ENCODE measurements around the gene HES4. TPM values are rescaled to one million over a fixed set of nuclear protein-coding genes. Genes with fewer than 3 reads are reported as not detected.
"Not testable (repeated sequence)": the region's sequence is repeated elsewhere in the genome, so short reads cannot be mapped to it uniquely, and the experiment has no call there.

Gene HES4
- total and polyA plus RNA-seq, 4 donors: 13.5 to 47.9 (median 27.1) TPM

- peaks cover 0 to 25% (median 5%) of the 10 kb centered on the region in 3 donors for H3K27me3 ChIP-seq (ENCODE audit: control insufficient read depth in 3 of 3, insufficient read depth in 3 of 3, low read length in 2 of 3)
- peaks cover 0 to 2% (median 0%) of the 10 kb centered on the region in 4 donors for H3K9me3 ChIP-seq (ENCODE audit: control insufficient read depth in 4 of 4, insufficient read depth in 3 of 4, low read length in 3 of 4)
- H3K4me3 ChIP-seq: no peak overlapping the region
- no peak for DNase-seq
- H3K4me1 ChIP-seq (ENCODE audit: control insufficient read depth in 5 of 5, insufficient read depth in 5 of 5, low read length in 5 of 5): peaks cover 0 to 6% (median 0%) of the 10 kb centered on the region in 5 donors
- no peak for TF ChIP-seq CTCF (IDR thresholded peaks at IDR 0.05; ENCODE audit: control extremely low read depth, extremely low read depth)
- WGBS, 2 donors: 88 to 92% methylated on average over 56 to 60 of the region's 60 CpGs
- ATAC-seq (ENCODE audit: insufficient read depth, low FRiP score): no peak
- no peak overlapping the region for H3K27ac ChIP-seq (ENCODE audit: low read depth in 1 of 2, low read length in 1 of 2)
- H3K9ac ChIP-seq (ENCODE audit: insufficient read depth in 1 of 2, low read length in 2 of 2): no peak overlapping the region
- no peaks in the 10 kb centered on the region for H3K36me3 ChIP-seq (ENCODE audit: control insufficient read depth in 4 of 4, insufficient read depth in 4 of 4, low read length in 4 of 4)
Measured at GRCh38 chr1:978835-979743, 20.8 kb downstream of the HES4 start.

- DNase-seq (no peak), ATAC-seq (ENCODE audit: insufficient read depth, low FRiP score) (no peak)
- Histone ChIP-seq H3K4me3 (no peak overlapping the region), H3K27ac (ENCODE audit: low read depth in 1 of 2, low read length in 1 of 2) (no peak overlapping the region), H3K9me3 (ENCODE audit: control insufficient read depth in 4 of 4, insufficient read depth in 3 of 4, low read length in 3 of 4) (peaks cover 0 to 2% (median 0%) of the 10 kb centered on the region in 4 donors), H3K9ac (ENCODE audit: insufficient read depth in 1 of 2, low read length in 2 of 2) (no peak overlapping the region), H3K27me3 (ENCODE audit: control insufficient read depth in 3 of 3, insufficient read depth in 3 of 3, low read length in 2 of 3) (peaks cover 0 to 21% (median 5%) of the 10 kb centered on the region in 3 donors), H3K4me1 (ENCODE audit: control insufficient read depth in 5 of 5, insufficient read depth in 5 of 5, low read length in 5 of 5) (peaks cover 0 to 6% (median 0%) of the 10 kb centered on the region in 5 donors), H3K36me3 (ENCODE audit: control insufficient read depth in 4 of 4, insufficient read depth in 4 of 4, low read length in 4 of 4) (no peaks in the 10 kb centered on the region)
- no peak for TF ChIP-seq CTCF (IDR thresholded peaks at IDR 0.05; ENCODE audit: control extremely low read depth, extremely low read depth)
- WGBS, 2 donors: 86 to 88% methylated on average over 44 of the region's 44 CpGs
Measured at GRCh38 chr1:978069-978834, 21.6 kb downstream of the HES4 start.

- 64 to 72% methylated on average over 14 to 15 of the region's 39 CpGs for WGBS, 2 donors
- H3K9ac ChIP-seq (ENCODE audit: insufficient read depth in 1 of 2, low read length in 2 of 2); H3K9me3 ChIP-seq (ENCODE audit: control insufficient read depth in 4 of 4, insufficient read depth in 3 of 4, low read length in 3 of 4); DNase-seq; H3K4me1 ChIP-seq (ENCODE audit: control insufficient read depth in 5 of 5, insufficient read depth in 5 of 5, low read length in 5 of 5); ATAC-seq (ENCODE audit: insufficient read depth, low FRiP score); H3K36me3 ChIP-seq (ENCODE audit: control insufficient read depth in 4 of 4, insufficient read depth in 4 of 4, low read length in 4 of 4); H3K27ac ChIP-seq (ENCODE audit: low read depth in 1 of 2, low read length in 1 of 2); H3K4me3 ChIP-seq: not testable (repeated sequence)
- peaks cover 0 to 15% (median 0%) of the 10 kb centered on the region in 3 donors for H3K27me3 ChIP-seq (ENCODE audit: control insufficient read depth in 3 of 3, insufficient read depth in 3 of 3, low read length in 2 of 3)
Measured at GRCh38 chr1:976791-977190, 23.1 kb downstream of the HES4 start.
